Islet precursor cell (in vitro differentiated cells): ENCODE data around the gene CAMSAP2.
A peak's percentile ranks its signal among the peaks of the same experiment; 100 is the strongest.
"Not testable (repeated sequence)": the region's sequence is repeated elsewhere in the genome, so short reads cannot be mapped to it uniquely, and the experiment has no call there.

Experiments used
- DNase-seq: peaks from one replicate; pipeline ENCODE4 v3.0.0-alpha.2; 2018

CAMSAP2 gene

DNA sequence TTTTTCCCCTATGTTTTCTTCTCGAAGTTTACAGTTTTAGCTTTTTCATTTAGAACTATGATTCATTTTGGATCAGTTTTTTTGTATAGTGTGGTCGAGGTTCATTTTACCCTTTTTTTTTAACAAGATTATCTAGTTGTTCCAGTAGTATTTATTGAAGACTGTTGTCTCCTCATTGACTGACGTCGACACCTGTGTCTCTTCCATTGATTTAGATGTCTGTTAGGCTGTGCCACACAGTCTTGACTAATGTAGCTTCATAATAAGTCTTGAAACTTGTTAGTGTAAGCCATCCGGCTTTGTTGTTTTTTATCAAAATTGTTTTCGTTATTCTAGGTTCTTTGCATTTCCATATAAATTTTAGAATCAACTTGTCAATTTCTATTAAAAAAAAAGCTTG lies 45.2 kb downstream of the CAMSAP2 start:
- no peak for DNase-seq

- no peak for DNase-seq
Measured at GRCh38 chr1:200784576-200784975, 45.9 kb downstream of the CAMSAP2 start.

GRCh38 chr1:200786788-200787187 lies 48.1 kb downstream of the CAMSAP2 start:
- no peak for DNase-seq

DNA sequence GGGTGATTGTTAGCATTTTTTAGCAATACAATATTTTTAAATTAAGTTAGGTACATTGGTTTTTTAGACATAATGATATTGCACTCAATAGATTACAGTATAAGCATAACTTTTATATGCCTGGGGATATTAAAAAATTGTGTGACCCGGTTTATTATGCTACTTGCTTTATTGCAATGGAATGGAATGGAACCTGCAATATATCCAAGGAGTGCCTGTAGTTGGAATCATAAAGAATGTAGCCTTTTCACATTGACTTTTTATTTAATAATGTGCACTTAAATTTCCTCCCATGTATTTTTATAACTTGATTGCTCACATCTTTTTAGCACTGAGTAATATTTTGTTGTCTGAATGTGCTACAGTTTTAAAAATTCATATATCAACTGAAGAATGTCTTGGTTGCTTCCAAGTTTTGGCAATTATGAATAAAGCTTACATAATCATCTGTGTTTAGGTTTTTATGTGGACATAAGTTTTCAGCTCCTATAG lies 49.2 kb downstream of the CAMSAP2 start:
- no peak for DNase-seq

GRCh38 chr1:200791012-200791411 lies 52.3 kb downstream of the CAMSAP2 start:
- not testable (repeated sequence) for DNase-seq

GRCh38 chr1:200793677-200794076 lies 55.0 kb downstream of the CAMSAP2 start:
- no peak for DNase-seq

- no peak for DNase-seq
Measured at GRCh38 chr1:200794506-200795065, 55.9 kb downstream of the CAMSAP2 start.

- DNase-seq = no peak
Measured at GRCh38 chr1:200795156-200795555, 56.5 kb downstream of the CAMSAP2 start.

GRCh38 chr1:200802042-200802441 lies 63.3 kb downstream of the CAMSAP2 start:
- no peak for DNase-seq

GRCh38 chr1:200802865-200803512 lies 64.3 kb downstream of the CAMSAP2 start:
- DNase-seq = peak; percentile 94

GRCh38 chr1:200805719-200806118 lies 67.0 kb downstream of the CAMSAP2 start:
- no peak for DNase-seq

DNA sequence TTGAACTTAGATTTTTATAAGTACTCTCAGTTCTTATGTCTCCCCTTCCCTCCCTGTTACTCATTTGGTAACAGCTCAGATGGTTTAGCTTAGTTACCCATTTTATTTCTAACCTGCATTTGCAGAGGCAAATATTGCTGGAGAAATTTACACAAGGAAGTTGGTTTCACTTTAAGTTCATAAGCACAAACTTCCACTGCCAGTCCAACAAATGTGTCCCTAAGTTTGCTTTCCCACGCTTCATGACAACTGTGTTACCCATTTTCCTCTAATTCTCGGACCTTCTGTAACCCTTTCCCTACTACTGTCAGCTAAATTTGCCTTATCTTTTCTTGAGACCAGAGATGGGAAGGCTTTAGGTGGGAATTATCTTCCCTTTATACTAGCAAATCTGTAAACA lies 70.2 kb downstream of the CAMSAP2 start:
- DNase-seq = no peak

GRCh38 chr1:200811704-200812103 lies 73.0 kb downstream of the CAMSAP2 start:
- DNase-seq = no peak

- DNase-seq = not testable (repeated sequence)
Measured at GRCh38 chr1:200816624-200817224, 78.0 kb downstream of the CAMSAP2 start.

GRCh38 chr1:200818248-200818647 lies 79.6 kb downstream of the CAMSAP2 start:
- DNase-seq = no peak

GRCh38 chr1:200819726-200820125 lies 81.0 kb downstream of the CAMSAP2 start:
- DNase-seq = no peak

DNA sequence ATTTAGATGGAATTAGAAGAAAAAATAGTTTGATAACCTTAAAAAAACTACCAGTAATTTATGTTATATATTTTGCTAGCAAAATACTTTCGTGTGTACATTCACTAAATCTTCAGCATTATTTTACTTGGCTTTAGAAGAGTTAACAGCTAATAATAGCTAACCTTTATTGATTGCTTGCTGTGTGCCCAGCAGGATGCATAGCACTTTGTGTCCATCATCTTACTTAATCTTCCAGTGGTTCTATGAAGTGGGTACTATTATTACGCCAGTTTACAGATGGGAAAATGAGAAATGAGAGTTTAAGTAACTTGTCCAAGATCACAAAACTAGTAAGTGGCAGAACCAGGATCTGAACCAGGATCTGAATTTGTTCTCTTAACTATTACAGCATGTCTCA lies 92.4 kb downstream of the CAMSAP2 start:
- no peak for DNase-seq

GRCh38 chr1:200834383-200834782 lies 95.7 kb downstream of the CAMSAP2 start:
- DNase-seq = no peak

DNA sequence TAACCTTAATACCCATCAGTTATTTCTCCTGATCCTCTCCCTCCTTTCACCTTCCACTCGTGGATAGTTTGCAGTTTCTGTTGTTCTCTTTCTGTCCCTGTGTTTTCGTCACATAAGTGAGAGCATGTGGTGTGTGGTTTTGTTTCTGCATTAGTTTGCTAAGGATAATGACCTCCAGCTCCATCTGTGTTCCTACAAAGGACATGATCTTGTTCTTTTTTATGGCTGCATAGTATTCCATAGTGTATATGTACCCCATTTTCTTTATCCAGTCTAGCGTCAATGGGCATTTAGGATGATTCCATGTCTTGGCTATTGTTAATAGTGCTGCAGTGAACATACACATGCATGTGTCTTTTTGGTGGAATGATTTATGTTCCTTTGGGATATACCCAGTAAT lies 97.5 kb downstream of the CAMSAP2 start:
- DNase-seq = no peak

DNA sequence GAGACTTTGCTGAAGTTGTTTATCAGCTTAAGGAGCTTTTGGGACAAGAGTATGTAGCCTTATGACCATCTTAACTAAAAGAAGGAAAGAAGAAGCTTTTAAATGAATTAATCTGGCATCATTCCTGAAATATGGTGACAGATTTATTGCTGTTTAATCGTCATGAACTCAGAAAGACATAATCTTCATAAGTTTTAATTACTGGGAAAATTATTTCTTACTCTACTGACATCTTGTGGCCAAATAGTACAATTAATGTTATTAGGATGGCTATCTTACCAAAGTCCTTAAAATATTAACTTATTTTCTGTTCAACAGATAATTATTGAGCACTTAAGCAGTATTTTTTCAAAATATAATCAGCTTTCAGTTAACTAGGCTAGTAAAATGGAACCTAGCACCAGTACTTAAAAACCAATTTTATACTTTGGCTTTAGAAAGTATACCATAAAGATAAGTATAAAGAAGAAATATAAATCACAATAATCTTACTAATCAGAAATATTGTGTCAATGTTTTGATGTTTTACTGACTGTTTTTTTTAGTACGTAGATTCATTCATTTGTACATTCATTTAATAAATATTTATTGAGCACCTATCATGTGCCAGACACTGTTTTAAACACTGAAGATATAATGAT lies 99.4 kb downstream of the CAMSAP2 start:
- no peak for DNase-seq

DNA sequence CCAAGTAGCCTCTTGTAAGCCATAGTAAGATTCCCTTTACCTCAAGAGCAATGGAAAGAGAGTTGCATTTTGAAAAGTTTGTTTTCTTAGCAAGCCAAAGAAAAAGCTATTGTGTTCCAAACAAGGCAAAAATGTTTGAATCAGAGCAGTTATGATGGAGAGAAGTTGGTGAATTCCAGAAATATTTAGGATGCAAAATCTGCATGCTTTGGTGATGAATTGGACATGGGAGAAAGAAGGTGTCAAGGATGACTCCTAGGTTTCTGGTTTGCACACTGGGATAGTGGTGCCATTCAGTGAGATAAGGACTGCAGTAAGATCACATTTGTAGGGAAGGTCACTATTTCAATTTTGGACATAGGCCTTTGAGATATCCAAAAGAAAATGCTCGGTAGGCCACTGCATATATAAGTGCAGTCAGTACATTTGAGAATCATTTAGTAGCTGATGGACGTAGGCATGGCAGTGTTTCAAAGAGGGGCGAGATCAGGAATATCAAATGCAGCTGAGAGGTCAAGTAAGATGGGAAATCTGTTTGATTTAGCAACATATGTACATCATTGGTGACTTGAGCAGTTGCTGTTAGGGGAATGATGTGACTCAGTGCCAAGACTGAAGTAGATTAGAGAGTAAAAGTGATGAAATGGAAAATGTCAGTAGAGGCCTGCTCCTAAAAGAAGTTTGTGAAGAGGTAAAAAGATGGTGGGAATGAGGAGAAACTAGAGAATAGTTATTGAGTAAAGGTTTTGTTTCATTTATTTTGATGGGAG lies 100.2 kb downstream of the CAMSAP2 start:
- no peak for DNase-seq

DNA sequence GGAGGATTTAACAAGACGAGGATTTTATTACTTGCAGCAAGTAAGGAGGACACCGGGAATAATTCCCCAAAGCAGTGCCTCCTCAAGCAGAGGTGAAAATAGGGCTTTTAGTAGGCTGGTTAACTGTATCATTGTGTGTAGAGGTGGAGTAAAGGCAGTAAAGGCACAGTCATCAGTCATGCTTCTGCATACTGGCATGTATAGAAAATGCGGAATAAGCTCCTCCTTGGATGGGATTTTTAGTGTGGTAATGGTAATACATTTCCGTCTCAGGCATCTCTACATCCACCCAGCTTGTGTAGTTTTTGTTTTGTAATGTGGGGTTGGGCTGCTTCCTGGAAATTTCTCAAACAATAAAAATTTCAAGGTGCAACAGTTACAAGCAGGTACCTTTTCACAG lies 106.7 kb downstream of the CAMSAP2 start:
- DNase-seq = no peak

GRCh38 chr1:200846398-200846797 lies 107.7 kb downstream of the CAMSAP2 start:
- no peak for DNase-seq
